GM12878 (cell line): ENCODE data around the gene PCARE. TPM values are rescaled to one million over a fixed set of nuclear protein-coding genes. Genes with fewer than 3 reads are reported as not detected.

ENCODE experiments used
- ATAC-seq: fragments of 200-7000 bp; cut with Tn5 transposase; 3 replicates; pipeline ENCODE4 v1.9.1; 2020; ENCODE audit warnings: mild to moderate bottlenecking, moderate library complexity
- BruUV-seq: library from RNA; stranded (reverse); fragments of 400-500 nt; replicated peaks from 2 replicates; lab custom pipeline; 2021; lab: Mats Ljungman, UMichigan
- CTCF ChIA-PET: fragments of 300-600 bp; sonication (Branson Sonifier 250); formaldehyde crosslinking; extraction: SDS; loops from one replicate; lab custom pipeline; 2021; ENCODE audit warnings: inconsistent platforms; lab: Yijun Ruan, JAX
- POLR2A ChIA-PET: fragments of 350-600 bp; formaldehyde crosslinking; extraction: SDS; loops from one replicate; lab custom pipeline; 2021; ENCODE audit warnings: inconsistent platforms; lab: Charles Lee
- RAD21 ChIA-PET: fragments of 300-600 bp; sonication (Branson Sonifier 250); formaldehyde crosslinking; loops from one replicate; lab custom pipeline; 2023; ENCODE audit warnings: antibody characterized with exemption; ENCODE audit not compliant: unreplicated experiment; lab: Charles Lee
- SMC1A ChIA-PET: fragments of 300-600 bp; sonication (Branson Sonifier 250); formaldehyde crosslinking; loops from one replicate; lab custom pipeline; 2023; ENCODE audit not compliant: unreplicated experiment, uncharacterized antibody; lab: Charles Lee
- DNase-seq: peaks from one replicate; pipeline ENCODE4 v3.0.0-alpha.2; 2011; ENCODE audit warnings: low read depth, low spot score
- FAIRE-seq: peaks from 3 replicates; lab custom pipeline; 2011; peaks lifted over from hg19 to GRCh38; lab: Jason Lieb, UNC
- H2AFZ ChIP-seq: 2 replicates; pipeline ENCODE4 v1.6.0; 2011; ENCODE audit warnings: low read depth, low read length, control low read depth; ENCODE audit not compliant: control insufficient read depth
- H3K27ac ChIP-seq: 2 replicates; pipeline ENCODE4 v1.5.1; 2011; ENCODE audit warnings: control low read depth; ENCODE audit not compliant: control insufficient read depth, insufficient read depth
- H3K27me3 ChIP-seq, 2 experiments: replicated peaks in 1 of 2; 2 replicates each; pipeline versions ENCODE4 v1.6.0 to v1.6.1; 2011; ENCODE audit warnings: low read length in 1 of 2; ENCODE audit not compliant: control insufficient read depth in 2 of 2, insufficient read depth in 2 of 2
- H3K36me3 ChIP-seq, 2 experiments: 2 replicates each; pipeline ENCODE4 v1.5.1; 2011; ENCODE audit warnings: low read length in 1 of 2; ENCODE audit not compliant: control insufficient read depth in 2 of 2, insufficient read depth in 2 of 2
- H3K4me1 ChIP-seq: 2 replicates; pipeline ENCODE4 v1.6.1; 2011; ENCODE audit warnings: mild to moderate bottlenecking, low read length, moderate library complexity, mixed read lengths; ENCODE audit not compliant: control insufficient read depth, insufficient read depth
- H3K4me2 ChIP-seq: 2 replicates; pipeline ENCODE4 v1.6.0; 2011; ENCODE audit warnings: control low read depth; ENCODE audit not compliant: control insufficient read depth, insufficient read depth
- H3K4me3 ChIP-seq: fragments of 200-600 bp; sonication (generic); 2 replicates; pipeline ENCODE4 v1.5.1; 2016
- H3K79me2 ChIP-seq: 2 replicates; pipeline ENCODE4 v1.6.0; 2011; ENCODE audit warnings: low read length; ENCODE audit not compliant: control insufficient read depth, insufficient read depth
- H3K9ac ChIP-seq: 2 replicates; pipeline ENCODE4 v1.8.0; 2011; ENCODE audit warnings: low read length, control low read depth, mixed read lengths; ENCODE audit not compliant: control insufficient read depth, insufficient read depth
- H3K9me3 ChIP-seq: replicated peaks from 3 replicates; pipeline ENCODE4 v1.5.1; 2011; ENCODE audit warnings: mild to moderate bottlenecking, low read length; ENCODE audit not compliant: control insufficient read depth, insufficient read depth
- H4K20me1 ChIP-seq: 2 replicates; pipeline ENCODE4 v1.6.0; 2011; ENCODE audit not compliant: control insufficient read depth, insufficient read depth
- BRCA1 ChIP-seq: IDR thresholded peaks from 2 replicates; pipeline ENCODE4 v1.6.1; 2011; ENCODE audit warnings: low read depth, low read length, improper control_type of control experiment
- CHD4 ChIP-seq: fragments of 200-600 bp; sonication (generic); IDR thresholded peaks from 2 replicates; pipeline ENCODE4 v1.6.1; 2016; ENCODE audit warnings: mild to moderate bottlenecking
- DPF2 ChIP-seq: fragments of 450-650 bp; IDR thresholded peaks from 2 replicates; pipeline ENCODE4 v1.6.1; 2017; ENCODE audit warnings: mild to moderate bottlenecking
- EP300 ChIP-seq, 2 experiments: fragments of 150-350 bp in 1 of 2; IDR thresholded peaks; 2 replicates each; pipeline ENCODE4 v1.6.1; 2011 to 2012; ENCODE audit warnings: low read depth in 2 of 2, low read length in 2 of 2, borderline replicate concordance in 1 of 2, improper control_type of control experiment in 1 of 2, inconsistent platforms in 1 of 2; ENCODE audit not compliant: control insufficient read depth in 1 of 2
- GABPA ChIP-seq: IDR thresholded peaks from 2 replicates; pipeline ENCODE4 v1.6.1; 2014; ENCODE audit warnings: antibody characterized with exemption, low read depth, mild to moderate bottlenecking, inconsistent platforms
- HDAC6 ChIP-seq: fragments of 200-600 bp; sonication (generic); IDR thresholded peaks from one replicate; pipeline ENCODE4 v1.8.0; 2017; ENCODE audit warnings: antibody characterized with exemption; ENCODE audit not compliant: unreplicated experiment
- IKZF1 ChIP-seq: fragments of 450-650 bp; conservative IDR thresholded peaks from 2 replicates; pipeline ENCODE4 v1.6.1; 2017; ENCODE audit warnings: antibody characterized with exemption, mild to moderate bottlenecking
- IRF4 ChIP-seq: IDR thresholded peaks from 2 replicates; pipeline ENCODE4 v1.6.1; 2011; ENCODE audit warnings: low read depth, low read length
- RAD21 ChIP-seq: IDR thresholded peaks from 2 replicates; pipeline ENCODE4 v1.6.1; 2011; ENCODE audit warnings: mild to moderate bottlenecking, low read depth, low read length, moderate library complexity; ENCODE audit not compliant: insufficient read depth
- SMC3 ChIP-seq: IDR thresholded peaks from 2 replicates; pipeline ENCODE4 v1.6.1; 2011; ENCODE audit warnings: low read length, improper control_type of control experiment, borderline replicate concordance
- SP1 ChIP-seq: IDR thresholded peaks from one replicate; pipeline ENCODE4 v1.6.1; 2011; ENCODE audit warnings: low read depth, low read length
- STAT1 ChIP-seq: fragments of 450-650 bp; conservative IDR thresholded peaks from 2 replicates; pipeline ENCODE4 v1.6.1; 2014; ENCODE audit warnings: antibody characterized with exemption, mild to moderate bottlenecking
- TCF7 ChIP-seq: IDR thresholded peaks from 2 replicates; pipeline ENCODE4 v1.6.1; 2014; ENCODE audit warnings: antibody characterized with exemption, borderline replicate concordance
- WRNIP1 ChIP-seq: IDR thresholded peaks from 2 replicates; pipeline ENCODE4 v1.6.1; 2011; ENCODE audit warnings: low read depth, low read length, improper control_type of control experiment, borderline replicate concordance
- YY1 ChIP-seq: IDR thresholded peaks from 2 replicates; pipeline ENCODE4 v1.6.1; 2011; ENCODE audit warnings: low read depth, mild to moderate bottlenecking, low read length
- ZBTB33 ChIP-seq: fragments of 450-650 bp; IDR thresholded peaks from 2 replicates; pipeline ENCODE4 v1.6.1; 2017; ENCODE audit warnings: mild to moderate bottlenecking
- ZNF24 ChIP-seq: fragments of 450-650 bp; IDR thresholded peaks from 2 replicates; pipeline ENCODE4 v1.6.1; 2017; ENCODE audit warnings: antibody characterized with exemption, mild to moderate bottlenecking
- ZSCAN29 ChIP-seq: fragments of 450-650 bp; IDR thresholded peaks from 2 replicates; pipeline ENCODE4 v1.6.1; 2017; ENCODE audit warnings: mild to moderate bottlenecking, moderate library complexity
- WGBS: methylation state at CpG from one replicate; pipeline ENCODE4 v1.1.6; 2016; ENCODE audit warnings: low lambda C conversion rate; ENCODE audit not compliant: insufficient replicate concordance, insufficient coverage; ENCODE audit errors: missing lambda C conversion rate; 5-methylcytosine and 5-hydroxymethylcytosine counted together
- in situ Hi-C: fragments of 300-500 bp; cut with MboI; formaldehyde crosslinking; loops from 9 replicates; pipeline ENCODE4 v1.14.3; 2018; ENCODE audit warnings: mixed read lengths
- intact Hi-C: fragments of 100-400 bp; cut with micrococcal nuclease; formaldehyde crosslinking; loops from one replicate; pipeline ENCODE4 v1.14.2; 2022; ENCODE audit not compliant: unreplicated experiment
- polyA plus RNA-seq, 11 experiments: library from polyadenylated mRNA; depleted of rRNA in 4 of 11; unstranded in 6 of 11; stranded (reverse) in 5 of 11; fragments of >200 nt; fragmentation: Nextera tagmentation in 4 of 11; fragmentation: Illumina TruSeq in 1 of 11; extraction: Ambion mirVana in 4 of 11; extraction: Trizol in 1 of 11; gene quantifications; 1 replicate in 1 of 11; 2 replicates in 10 of 11; pipeline versions ENCODE4 v1.2.1 to v1.2.3, GENCODE V29; 2011 to 2016; ENCODE audit warnings: inconsistent platforms in 2 of 11, missing spikeins in 2 of 11, low read depth in 1 of 11
- total RNA-seq, 4 experiments: library from RNA; depleted of rRNA in 3 of 4; stranded (reverse); fragments of >200 nt in 3 of 4; fragmentation: Illumina TruSeq in 1 of 4; extraction: Trizol in 1 of 4; gene quantifications; 2 replicates each; pipeline versions ENCODE4 v1.2.1 to v1.2.3, GENCODE V29; 2013 to 2021

Gene PCARE
- total and polyA plus RNA-seq, 10 of the 15 experiments (the other 5 are each of a cell fraction or from before 2014, with no cell fraction given): 0.04 to 0.08 (median 0.06) TPM; not detected in 5

- TF ChIP-seq STAT1 (no peak), BRCA1 (no peak), SMC3 (no peak), SP1 (no peak), ZSCAN29 (no peak), CHD4 (no peak), IKZF1 (no peak)
These were observed 8.0 kb downstream of the PCARE start (continued) for GRCh38 chr2:29066271-29066860.

GRCh38 chr2:29065068-29065811 lies 9.1 kb downstream of the PCARE start:
- in situ Hi-C loops: no loop called here
- Histone ChIP-seq H3K27ac (no peak overlapping the region), H3K9me3 (no peaks in the 10 kb centered on the region), H3K4me2 (no peak overlapping the region), H3K4me1 (no peaks in the 10 kb centered on the region), H4K20me1 (no peaks in the 10 kb centered on the region), H3K4me3 (no peak overlapping the region), H3K9ac (no peak overlapping the region), H3K27me3 (no peaks in the 10 kb centered on the region), H2AFZ (no peak overlapping the region), H3K36me3 (no peaks in the 10 kb centered on the region), H3K79me2 (no peaks in the 10 kb centered on the region)
- ChIA-PET RAD21 (no interaction called here), POLR2A (no interaction called here), CTCF (no interaction called here), SMC1A (no interaction called here)
- DNase-seq: no peak
- ATAC-seq: no peak
- BruUV-seq: no TSS peak
- FAIRE-seq: no peak
- intact Hi-C loops: no loop called here
- WGBS: 85% methylated on average over 10 of the region's 10 CpGs
- TF ChIP-seq HDAC6: no peak
- no peak for TF ChIP-seq DPF2
- TF ChIP-seq WRNIP1: no peak
- no peak for TF ChIP-seq ZBTB33
- no peak for TF ChIP-seq RAD21
- no peak for TF ChIP-seq CHD4
- TF ChIP-seq IRF4: no peak
- TF ChIP-seq YY1: no peak
- no peak for TF ChIP-seq EP300 (IDR thresholded peaks at IDR 0.05; ENCODE audit: borderline replicate concordance in 1 of 2, control insufficient read depth in 1 of 2, low read depth in 2 of 2, low read length in 2 of 2)
- TF ChIP-seq TCF7: no peak
- TF ChIP-seq GABPA: no peak
- TF ChIP-seq ZNF24: no peak
